Suppressor macrophage treated with lipopolysaccharide for 1 hour (primary cell): Measurements from ENCODE around the gene DYRK1A.
A peak's percentile ranks its signal among the peaks of the same experiment; 100 is the strongest.

Experiments used
- DNase-seq, 3 donors: peaks; one replicate each; pipeline ENCODE4 v3.0.0-alpha.2; 2020 to 2022

DYRK1A gene

GRCh38 chr21:37365517-37366481, 774 bp upstream of the DYRK1A start:
- DNase-seq: peak; percentile 32 to 97 (median 76)

- DNase-seq: peak in 2 of 3 donors; percentile 45 to 79
These were observed 746 bp downstream of the DYRK1A start for GRCh38 chr21:37367336-37367702.

- peak; percentile 48 to 68 (median 59) for DNase-seq
These were observed 1.3 kb downstream of the DYRK1A start for GRCh38 chr21:37367703-37368540.

- DNase-seq: peak; percentile 56 to 80 (median 73)
These were observed 2.1 kb downstream of the DYRK1A start for GRCh38 chr21:37368541-37369279.

GRCh38 chr21:37369307-37369854, 2.8 kb downstream of the DYRK1A start:
- no peak for DNase-seq

GRCh38 chr21:37370152-37371040, 3.8 kb downstream of the DYRK1A start:
- DNase-seq: peak in 2 of 3 donors; percentile 21 to 49

GRCh38 chr21:37371041-37371397, 4.4 kb downstream of the DYRK1A start:
- no peak for DNase-seq

GRCh38 chr21:37372127-37372731, 5.7 kb downstream of the DYRK1A start:
- DNase-seq: no peak

GRCh38 chr21:37372951-37373350, 6.4 kb downstream of the DYRK1A start:
- DNase-seq: no peak

- DNase-seq: no peak
These were observed 7.0 kb downstream of the DYRK1A start for GRCh38 chr21:37373539-37373938.

- DNase-seq: peak in 1 of 3 donors; percentile 30
These were observed 7.5 kb downstream of the DYRK1A start for GRCh38 chr21:37374027-37374426.

- no peak for DNase-seq
These were observed 9.4 kb downstream of the DYRK1A start for GRCh38 chr21:37375866-37376574.

- no peak for DNase-seq
These were observed 12.1 kb downstream of the DYRK1A start for GRCh38 chr21:37378700-37379139.

GRCh38 chr21:37380349-37381323, 14.1 kb downstream of the DYRK1A start:
- DNase-seq: no peak

GRCh38 chr21:37381883-37382585, 15.5 kb downstream of the DYRK1A start:
- no peak for DNase-seq

GRCh38 chr21:37383086-37383485, 16.5 kb downstream of the DYRK1A start:
- DNase-seq: no peak

GRCh38 chr21:37383784-37384311, 17.3 kb downstream of the DYRK1A start:
- DNase-seq: no peak

- no peak for DNase-seq
These were observed 17.8 kb downstream of the DYRK1A start for GRCh38 chr21:37384416-37384815.
